Frontal cortex (tissue), 4 donors: ENCODE measurements around the gene C2CD4B. TPM values are rescaled to one million over a fixed set of nuclear protein-coding genes. Genes with fewer than 3 reads are reported as not detected.

ENCODE experiments used
- DNase-seq, 2 donors: peaks; one replicate each; pipeline ENCODE4 v3.0.0; 2012; ENCODE audit warnings: low spot score in 2 of 2
- FAIRE-seq: peaks from 2 replicates; lab custom pipeline; 2012; peaks lifted over from hg19 to GRCh38; lab: Jason Lieb, UNC
- total RNA-seq: library from RNA; depleted of rRNA; stranded (reverse); fragments of >200 nt; gene quantifications from one replicate; pipeline ENCODE4 v1.2.3, GENCODE V29; 2014
- donor health status: control.
- donor health status: control.
- donor health status: control.

The C2CD4B gene
- 0.41 TPM for total RNA-seq

- FAIRE-seq (no peak), DNase-seq (peak; percentile 20 to 23)
Observed at GRCh38 chr15:62165104-62165792, at the start of gene C2CD4B. C2CD4B (minus strand) TSS chr15:62165285; CDS start chr15:62164984, 301 bp downstream.

- FAIRE-seq, result no peak
- no peak for DNase-seq
Observed at GRCh38 chr15:62212741-62213140, 47.7 kb upstream of the C2CD4B start.

GRCh38 chr15:62211348-62211747 lies 46.3 kb upstream of the C2CD4B start:
- DNase-seq (no peak), FAIRE-seq (no peak)

GRCh38 chr15:62209821-62210220 lies 44.7 kb upstream of the C2CD4B start:
- FAIRE-seq, result no peak
- no peak for DNase-seq

- FAIRE-seq, result no peak
- DNase-seq, result no peak
Observed at GRCh38 chr15:62209322-62209721, 44.2 kb upstream of the C2CD4B start.

GRCh38 chr15:62208884-62209283 lies 43.8 kb upstream of the C2CD4B start:
- FAIRE-seq (no peak), DNase-seq (no peak)

- no peak for FAIRE-seq
- no peak for DNase-seq
Observed at GRCh38 chr15:62208367-62208766, 43.3 kb upstream of the C2CD4B start.

- no peak for DNase-seq
- FAIRE-seq, result no peak
Observed at GRCh38 chr15:62190675-62191074, 25.6 kb upstream of the C2CD4B start.

- DNase-seq (no peak), FAIRE-seq (no peak)
Observed at GRCh38 chr15:62190274-62190673, 25.2 kb upstream of the C2CD4B start.

- FAIRE-seq (no peak), DNase-seq (no peak)
Observed at GRCh38 chr15:62188744-62189143, 23.7 kb upstream of the C2CD4B start.

- DNase-seq (no peak), FAIRE-seq (no peak)
Observed at GRCh38 chr15:62187910-62188309, 22.8 kb upstream of the C2CD4B start.

GRCh38 chr15:62187425-62187824 lies 22.3 kb upstream of the C2CD4B start:
- no peak for DNase-seq
- FAIRE-seq, result no peak

GRCh38 chr15:62186578-62186977 lies 21.5 kb upstream of the C2CD4B start:
- no peak for FAIRE-seq
- no peak for DNase-seq

GRCh38 chr15:62183130-62183529 lies 18.0 kb upstream of the C2CD4B start:
- no peak for FAIRE-seq

GRCh38 chr15:62173215-62173614 lies 8.1 kb upstream of the C2CD4B start:
- FAIRE-seq, result no peak

More at GRCh38 chr15:62183130-62183529, 18.0 kb upstream of the C2CD4B start:
- no peak for DNase-seq

GRCh38 chr15:62171882-62172281 lies 6.8 kb upstream of the C2CD4B start:
- no peak for FAIRE-seq
- DNase-seq, result no peak

More at GRCh38 chr15:62173215-62173614, 8.1 kb upstream of the C2CD4B start:
- no peak for DNase-seq

- FAIRE-seq (no peak), DNase-seq (no peak)
Observed at GRCh38 chr15:62165793-62166375, 799 bp upstream of the C2CD4B start.

GRCh38 chr15:62164396-62165103 lies 535 bp downstream of the C2CD4B start:
- no peak for FAIRE-seq
- peak in 1 of 2 donors; percentile 17 for DNase-seq

- DNase-seq, result no peak
- FAIRE-seq, result no peak
Observed at GRCh38 chr15:62164014-62164395, 1.1 kb downstream of the C2CD4B start.

GRCh38 chr15:62163397-62164013 lies 1.6 kb downstream of the C2CD4B start:
- no peak for DNase-seq
- FAIRE-seq, result no peak

GRCh38 chr15:62153228-62153627 lies 11.9 kb downstream of the C2CD4B start:
- no peak for DNase-seq
- FAIRE-seq, result no peak
